GM12872 (cell line): ENCODE results near the gene CSTPP1.

ENCODE experiments used
- TF ChIP-seq, protein P1 (sequence below): IDR thresholded peaks from 3 replicates; pipeline ENCODE4 v1.5.1; 2011; ENCODE audit warnings: low read depth, mild to moderate bottlenecking, low read length, moderate library complexity; ENCODE audit not compliant: insufficient read depth

CSTPP1 gene

DNA sequence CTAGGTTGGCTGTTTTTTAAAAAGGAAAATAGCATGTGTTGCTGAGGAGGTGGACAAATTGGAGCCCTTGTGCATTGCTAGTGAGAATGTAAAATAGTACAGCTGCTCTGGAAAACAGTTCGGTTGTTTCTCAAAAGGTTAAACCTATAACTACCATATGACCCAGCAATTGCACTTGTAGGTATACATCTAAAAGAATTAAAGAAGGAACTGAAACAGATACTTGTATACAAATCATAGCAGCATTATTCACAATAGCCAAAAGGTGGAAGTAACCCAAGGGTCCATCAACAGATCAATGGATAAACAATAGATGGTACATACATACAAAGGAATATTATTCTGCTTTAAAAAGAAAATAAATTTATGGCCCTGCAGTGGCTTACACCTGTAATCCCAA is 111.4 kb downstream of the CSTPP1 start:
- TF ChIP-seq, protein P1, sequence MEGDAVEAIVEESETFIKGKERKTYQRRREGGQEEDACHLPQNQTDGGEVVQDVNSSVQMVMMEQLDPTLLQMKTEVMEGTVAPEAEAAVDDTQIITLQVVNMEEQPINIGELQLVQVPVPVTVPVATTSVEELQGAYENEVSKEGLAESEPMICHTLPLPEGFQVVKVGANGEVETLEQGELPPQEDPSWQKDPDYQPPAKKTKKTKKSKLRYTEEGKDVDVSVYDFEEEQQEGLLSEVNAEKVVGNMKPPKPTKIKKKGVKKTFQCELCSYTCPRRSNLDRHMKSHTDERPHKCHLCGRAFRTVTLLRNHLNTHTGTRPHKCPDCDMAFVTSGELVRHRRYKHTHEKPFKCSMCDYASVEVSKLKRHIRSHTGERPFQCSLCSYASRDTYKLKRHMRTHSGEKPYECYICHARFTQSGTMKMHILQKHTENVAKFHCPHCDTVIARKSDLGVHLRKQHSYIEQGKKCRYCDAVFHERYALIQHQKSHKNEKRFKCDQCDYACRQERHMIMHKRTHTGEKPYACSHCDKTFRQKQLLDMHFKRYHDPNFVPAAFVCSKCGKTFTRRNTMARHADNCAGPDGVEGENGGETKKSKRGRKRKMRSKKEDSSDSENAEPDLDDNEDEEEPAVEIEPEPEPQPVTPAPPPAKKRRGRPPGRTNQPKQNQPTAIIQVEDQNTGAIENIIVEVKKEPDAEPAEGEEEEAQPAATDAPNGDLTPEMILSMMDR: no peak

DNA sequence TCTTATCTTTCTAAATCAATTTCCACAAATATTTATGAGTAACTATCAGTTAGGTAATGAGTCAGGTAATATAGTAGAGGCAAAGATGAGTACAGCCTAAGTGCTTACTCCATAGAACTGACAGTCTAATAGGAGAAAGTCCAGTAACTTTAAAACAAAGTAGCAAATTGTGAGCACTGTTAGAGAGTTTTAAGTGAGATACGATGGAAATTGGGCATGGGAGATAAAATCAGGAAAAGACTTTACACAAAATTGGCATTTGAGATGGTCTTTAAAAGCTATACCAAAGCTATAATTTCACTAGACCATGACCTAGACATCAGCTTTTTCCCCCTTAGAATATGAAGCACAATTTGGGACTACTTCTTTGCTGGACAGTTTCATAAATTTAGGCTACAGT is 113.7 kb downstream of the CSTPP1 start:
- TF ChIP-seq, protein P1: no peak

DNA sequence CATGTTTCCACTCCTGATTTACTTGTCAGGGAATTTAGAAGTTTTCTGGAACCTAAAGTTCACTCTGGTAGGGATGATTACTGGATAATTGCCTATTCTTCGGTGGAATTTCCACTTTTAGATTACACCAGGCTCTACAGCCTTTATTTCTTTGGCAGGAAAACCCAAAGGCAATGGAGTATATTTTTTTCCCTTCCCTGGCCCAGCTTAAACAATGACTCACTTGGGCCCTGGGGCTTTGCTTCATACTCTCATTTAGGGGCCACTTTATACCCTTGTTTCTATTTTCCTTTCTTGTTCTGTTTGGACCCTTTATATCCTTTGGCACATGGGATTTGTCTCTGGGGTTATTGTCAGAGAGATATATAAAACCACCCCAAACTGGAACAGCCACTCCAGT is 114.7 kb downstream of the CSTPP1 start:
- TF ChIP-seq, protein P1: no peak

DNA sequence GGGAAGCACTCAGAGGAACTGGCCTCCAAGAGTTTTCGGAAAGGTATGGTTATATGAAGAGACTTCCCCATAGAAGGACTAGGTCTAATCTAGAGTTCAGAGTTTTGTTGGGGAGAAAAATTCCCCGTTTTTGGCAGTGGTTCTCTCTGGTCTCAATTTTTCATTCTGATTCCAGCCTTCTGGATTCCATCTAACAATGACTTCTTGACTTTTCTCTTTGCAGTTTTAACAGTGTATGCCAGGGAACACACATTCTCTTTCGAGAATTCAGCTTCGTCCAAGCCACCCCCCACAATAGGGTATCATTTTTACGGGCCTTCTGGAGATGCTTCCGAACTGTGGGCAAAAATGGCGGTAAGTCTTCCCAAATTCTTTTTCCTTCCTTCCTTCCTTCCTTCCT is 115.6 kb downstream of the CSTPP1 start:
- TF ChIP-seq, protein P1: no peak

DNA sequence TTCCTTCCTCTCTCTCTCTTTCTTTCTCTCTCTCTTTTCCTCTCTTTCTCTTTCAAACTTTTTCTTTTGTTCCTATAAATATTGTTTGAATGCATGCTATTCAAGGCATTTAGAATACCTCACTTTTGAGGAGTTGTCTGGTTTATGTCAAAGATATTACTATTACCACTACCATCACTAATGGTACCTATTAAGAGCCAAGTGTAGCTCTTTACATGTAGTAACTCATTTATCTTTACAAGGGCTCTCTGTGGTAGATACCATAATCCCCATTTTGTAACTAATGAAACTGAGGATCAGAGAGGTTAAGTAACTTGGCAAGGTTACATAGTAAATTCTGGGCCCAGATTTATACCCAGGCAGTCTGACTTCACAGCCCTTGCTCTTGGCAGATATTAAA is 116.0 kb downstream of the CSTPP1 start:
- TF ChIP-seq, protein P1: no peak

DNA sequence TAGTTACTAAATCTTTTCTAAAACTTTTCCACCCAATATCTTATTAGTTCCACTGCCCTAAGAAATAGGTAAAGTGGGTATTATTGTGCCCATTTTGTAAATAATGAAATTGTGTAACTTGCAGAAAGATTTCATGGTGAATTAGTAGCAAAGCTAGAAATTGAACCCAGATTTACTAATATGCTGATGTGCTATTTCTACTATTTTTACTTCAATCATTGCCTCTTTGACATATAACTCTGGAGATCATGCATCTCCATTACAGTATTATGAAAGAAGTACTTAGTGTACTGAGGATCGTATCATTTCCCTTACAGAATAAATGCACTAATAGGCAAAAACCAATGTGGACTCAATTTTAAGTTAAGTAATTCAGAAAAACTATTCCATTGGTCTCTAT is 119.0 kb downstream of the CSTPP1 start:
- TF ChIP-seq, protein P1: no peak

DNA sequence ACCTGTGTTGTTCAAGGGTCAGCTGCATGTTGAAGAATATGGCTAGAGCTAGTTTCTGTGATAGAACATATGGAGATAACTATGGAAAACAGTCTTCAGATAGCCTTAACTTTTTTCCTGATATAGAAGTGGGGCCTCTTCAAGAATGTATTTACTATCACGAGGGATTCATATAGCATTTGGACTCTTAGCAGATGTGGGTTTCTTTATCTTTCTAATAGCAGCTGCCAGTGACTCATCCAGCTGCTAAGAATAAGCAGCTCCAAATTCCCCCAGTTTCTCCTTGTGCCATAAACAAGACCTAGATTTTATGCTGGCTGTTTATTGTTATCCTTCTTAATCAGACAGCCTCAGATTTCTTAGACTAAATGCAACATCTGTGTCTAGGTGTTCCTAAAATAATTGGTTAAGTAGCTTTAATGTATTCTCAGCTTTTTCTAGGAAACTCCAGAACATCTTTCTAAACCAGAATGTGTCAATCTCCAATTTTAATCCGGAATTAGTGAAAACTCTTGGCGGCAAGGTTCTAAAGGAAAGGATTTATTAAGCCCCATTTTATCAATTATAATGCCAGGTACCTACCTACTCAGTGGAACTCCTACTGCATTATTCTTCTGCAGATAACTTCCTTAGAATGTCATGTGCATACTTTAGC is 119.8 kb downstream of the CSTPP1 start:
- TF ChIP-seq, protein P1: no peak
